ENCODE data around the gene CDK18. TPM values are rescaled to one million over a fixed set of nuclear protein-coding genes. Genes with fewer than 3 reads are reported as not detected.

CDK18 gene
- total and polyA plus RNA-seq, 2 of the 8 experiments (the other 6 are each of a cell fraction or from before 2014, with no cell fraction given), result 31.2 to 44.0 TPM

- TF ChIP-seq SRF (IDR thresholded peaks at IDR 0.05; ENCODE audit: low read depth, low read length), result no peak
- TF ChIP-seq JUN (IDR thresholded peaks at IDR 0.05; ENCODE audit: low read depth, low read length), result no peak
- no peak for TF ChIP-seq RAD21 (IDR thresholded peaks at IDR 0.05 in 1 of 2, conservative IDR thresholded peaks at IDR 0.05 in 1 of 2; ENCODE audit: low read depth in 2 of 2, low read length in 2 of 2)
- no peak for TF ChIP-seq USF2 (IDR thresholded peaks at IDR 0.05; ENCODE audit: low read length)
- TF ChIP-seq YY1 (IDR thresholded peaks at IDR 0.05; ENCODE audit: low read depth, low read length), result no peak
- no peak for TF ChIP-seq CBX8 (IDR thresholded peaks at IDR 0.05; ENCODE audit: borderline replicate concordance, low read depth, low read length)
- TF ChIP-seq TBP (IDR thresholded peaks at IDR 0.05; ENCODE audit: low read depth, low read length), result no peak
- no peak for TF ChIP-seq GTF2F1 (IDR thresholded peaks at IDR 0.05; ENCODE audit: borderline replicate concordance, low read depth, low read length)
- no peak for TF ChIP-seq SP4 (IDR thresholded peaks at IDR 0.05; ENCODE audit: low read length)
- TF ChIP-seq TAF7 (optimal IDR thresholded peaks at IDR 0.05; ENCODE audit: borderline replicate concordance, low read depth, low read length), result no peak
- TF ChIP-seq SIX5 (IDR thresholded peaks at IDR 0.05; ENCODE audit: low read depth, low read length), result no peak
Observed at GRCh38 chr1:205578780-205579571, 74.5 kb downstream of the CDK18 start (continued).
